Hepatocyte (in vitro differentiated cells): Measurements from ENCODE around the gene HDGFL2. TPM values are rescaled to one million over a fixed set of nuclear protein-coding genes. Genes with fewer than 3 reads are reported as not detected.
A peak's percentile ranks its signal among the peaks of the same experiment; 100 is the strongest.

Source experiments
- DNase-seq: peaks from one replicate; pipeline ENCODE4 v3.0.0-alpha.2; 2016; ENCODE audit warnings: low spot score
- H2AFZ ChIP-seq: fragments of 200-600 bp; sonication (generic); 2 replicates; pipeline ENCODE4 v1.6.0; 2016; ENCODE audit warnings: antibody characterized with exemption, mild to moderate bottlenecking
- H3K27ac ChIP-seq: fragments of 200-600 bp; sonication (generic); 2 replicates; pipeline ENCODE4 v1.5.1; 2016; ENCODE audit warnings: mild to moderate bottlenecking
- H3K27me3 ChIP-seq: fragments of 200-600 bp; sonication (generic); 2 replicates; pipeline ENCODE4 v1.6.1; 2016
- H3K36me3 ChIP-seq: fragments of 200-600 bp; sonication (generic); replicated peaks from 2 replicates; pipeline ENCODE4 v1.5.1; 2016; ENCODE audit warnings: low read depth; ENCODE audit not compliant: insufficient read depth
- H3K4me1 ChIP-seq: fragments of 200-600 bp; sonication (generic); 2 replicates; pipeline ENCODE4 v1.5.1; 2016; ENCODE audit warnings: mild to moderate bottlenecking, moderate library complexity; ENCODE audit not compliant: insufficient read depth
- H3K4me2 ChIP-seq: fragments of 200-600 bp; sonication (generic); 2 replicates; pipeline ENCODE4 v1.6.0; 2016
- H3K4me3 ChIP-seq: fragments of 200-600 bp; sonication (generic); 2 replicates; pipeline ENCODE4 v1.5.1; 2016; ENCODE audit warnings: mild to moderate bottlenecking
- H3K79me2 ChIP-seq: fragments of 200-600 bp; sonication (generic); 2 replicates; pipeline ENCODE4 v1.6.0; 2017; ENCODE audit warnings: mild to moderate bottlenecking
- H3K9me2 ChIP-seq: fragments of 200-600 bp; sonication (generic); replicated peaks from 2 replicates; pipeline ENCODE4 v1.6.0; 2017; ENCODE audit warnings: mild to moderate bottlenecking; ENCODE audit not compliant: insufficient read depth
- H3K9me3 ChIP-seq: fragments of 200-600 bp; sonication (generic); 2 replicates; pipeline ENCODE4 v1.5.1; 2016; ENCODE audit warnings: low read depth, mild to moderate bottlenecking
- H4K20me1 ChIP-seq: fragments of 200-600 bp; sonication (generic); 2 replicates; pipeline ENCODE4 v1.6.0; 2016; ENCODE audit warnings: mild to moderate bottlenecking; ENCODE audit not compliant: insufficient read depth, poor library complexity, severe bottlenecking
- CTCF ChIP-seq: fragments of 200-600 bp; sonication (generic); IDR thresholded peaks from 2 replicates; pipeline ENCODE4 v1.5.1; 2016; ENCODE audit warnings: antibody characterized with exemption, mild to moderate bottlenecking; ENCODE audit not compliant: poor library complexity
- EZH2 ChIP-seq: fragments of 200-600 bp; sonication (generic); IDR thresholded peaks from 2 replicates; pipeline ENCODE4 v1.6.1; 2016; ENCODE audit warnings: antibody characterized with exemption, mild to moderate bottlenecking, borderline replicate concordance
- EZH2phosphoT487 ChIP-seq: fragments of 200-600 bp; sonication (generic); IDR thresholded peaks from one replicate; pipeline ENCODE4 v1.6.1; 2018; ENCODE audit warnings: antibody characterized with exemption, mild to moderate bottlenecking, low read depth, moderate library complexity; ENCODE audit not compliant: unreplicated experiment, severe bottlenecking
- WGBS: methylation state at CpG from one replicate; pipeline ENCODE4 v1.1.6; 2016; ENCODE audit warnings: low lambda C conversion rate; ENCODE audit errors: missing lambda C conversion rate; 5-methylcytosine and 5-hydroxymethylcytosine counted together
- polyA plus RNA-seq: library from polyadenylated mRNA; unstranded; fragments of >200 nt; fragmentation: Nextera tagmentation; extraction: Ambion mirVana; gene quantifications from 2 replicates; pipeline ENCODE4 v1.2.1, GENCODE V29; 2016
- total RNA-seq: library from RNA; depleted of rRNA; stranded (reverse); fragments of >200 nt; gene quantifications from 2 replicates; pipeline ENCODE4 v1.2.3, GENCODE V29; 2014

Gene HDGFL2
- total and polyA plus RNA-seq, 2 experiments from 2014 or later = 50.3 to 73.2 TPM

GRCh38 chr19:4537953-4538600 lies 66.0 kb downstream of the HDGFL2 start:
- Histone ChIP-seq H3K27me3 (no peaks in the 10 kb centered on the region), H3K9me2 (no peaks in the 10 kb centered on the region), H3K36me3 (no peaks in the 10 kb centered on the region), H2AFZ (no peak overlapping the region), H3K79me2 (no peaks in the 10 kb centered on the region), H3K9me3 (no peaks in the 10 kb centered on the region), H4K20me1 (no peaks in the 10 kb centered on the region), H3K4me1 (no peaks in the 10 kb centered on the region), H3K4me2 (no peak overlapping the region), H3K4me3 (no peak overlapping the region), H3K27ac (no peak overlapping the region)
- no peak for TF ChIP-seq CTCF
- no peak for TF ChIP-seq EZH2
- TF ChIP-seq EZH2phosphoT487 = no peak
- DNase-seq = peak; percentile 2
- 84% methylated on average over 27 of the region's 27 CpGs for whole genome bisulfite sequencing

- no peaks in the 10 kb centered on the region for H3K36me3 ChIP-seq
- no peaks in the 10 kb centered on the region for H4K20me1 ChIP-seq
- no peak overlapping the region for H3K4me2 ChIP-seq
- DNase-seq = no peak
- no peaks in the 10 kb centered on the region for H3K79me2 ChIP-seq
- H3K4me3 ChIP-seq = no peak overlapping the region
- H3K27me3 ChIP-seq = no peaks in the 10 kb centered on the region
- H3K9me2 ChIP-seq = no peaks in the 10 kb centered on the region
- no peak overlapping the region for H3K27ac ChIP-seq
- 95% methylated on average over 13 of the region's 13 CpGs for WGBS
- no peaks in the 10 kb centered on the region for H3K4me1 ChIP-seq
- no peak for TF ChIP-seq CTCF
- TF ChIP-seq EZH2 = no peak
- no peak for TF ChIP-seq EZH2phosphoT487
- H2AFZ ChIP-seq = no peak overlapping the region
- H3K9me3 ChIP-seq = no peaks in the 10 kb centered on the region
These were observed 66.5 kb downstream of the HDGFL2 start for GRCh38 chr19:4538601-4538954.

- no peaks in the 10 kb centered on the region for H4K20me1 ChIP-seq
- no peaks in the 10 kb centered on the region for H3K36me3 ChIP-seq
- no peaks in the 10 kb centered on the region for H3K79me2 ChIP-seq
- DNase-seq = peak; percentile 3
- H3K9me3 ChIP-seq = no peaks in the 10 kb centered on the region
- peak overlapping the region; percentile 42 for H3K4me2 ChIP-seq
- no peak overlapping the region for H3K27ac ChIP-seq
- TF ChIP-seq EZH2phosphoT487 = no peak
- TF ChIP-seq EZH2 = no peak
- no peak for TF ChIP-seq CTCF
- H3K27me3 ChIP-seq = no peaks in the 10 kb centered on the region
- H3K4me1 ChIP-seq = no peaks in the 10 kb centered on the region
- H3K4me3 ChIP-seq = no peak overlapping the region
- WGBS = 85% methylated on average over 3 of the region's 3 CpGs
- no peaks in the 10 kb centered on the region for H3K9me2 ChIP-seq
- H2AFZ ChIP-seq = no peak overlapping the region
These were observed 67.1 kb downstream of the HDGFL2 start for GRCh38 chr19:4539169-4539692.
